Endothelial cell of umbilical vein (primary cell): ENCODE data around the gene P2RX2. TPM values are rescaled to one million over a fixed set of nuclear protein-coding genes. Genes with fewer than 3 reads are reported as not detected.
"Not testable (repeated sequence)": the region's sequence is repeated elsewhere in the genome, so short reads cannot be mapped to it uniquely, and the experiment has no call there.

Experiments used
- BruUV-seq: library from RNA; stranded (reverse); fragments of 400-500 nt; replicated peaks from 2 replicates; lab custom pipeline; 2021; lab: Mats Ljungman, UMichigan
- CTCF ChIA-PET: fragments of 300-600, 350-600 bp; sonication (Branson Sonifier 250); formaldehyde crosslinking; loops from one replicate; lab custom pipeline; 2021; ENCODE audit warnings: antibody characterized with exemption, inconsistent platforms; lab: Charles Lee
- POLR2A ChIA-PET: fragments of 300-600, 350-600 bp; sonication (Branson Sonifier 250); formaldehyde crosslinking; loops from one replicate; lab custom pipeline; 2021; ENCODE audit warnings: antibody characterized with exemption, inconsistent platforms; lab: Charles Lee
- DNase-seq: peaks from one replicate; pipeline ENCODE4 v3.0.0-alpha.2; 2011; ENCODE audit warnings: low read depth, low spot score
- FAIRE-seq: peaks from 2 replicates; lab custom pipeline; 2011; peaks lifted over from hg19 to GRCh38; lab: Jason Lieb, UNC
- H2AFZ ChIP-seq: 2 replicates; pipeline ENCODE4 v1.6.0; 2012; ENCODE audit warnings: low read depth, low read length, control low read depth, inconsistent platforms
- H3K27ac ChIP-seq: 2 replicates; pipeline ENCODE4 v1.5.1; 2011; ENCODE audit warnings: low read depth, mild to moderate bottlenecking, control low read depth, low read length, moderate library complexity; ENCODE audit not compliant: insufficient read depth
- H3K27me3 ChIP-seq, 2 experiments: 2 replicates each; pipeline versions ENCODE4 v1.6.0 to v1.6.1; 2011; ENCODE audit warnings: low read length in 2 of 2, mixed read lengths in 1 of 2; ENCODE audit not compliant: control insufficient read depth in 2 of 2, insufficient read depth in 2 of 2
- H3K36me3 ChIP-seq, 2 experiments: 2 replicates in 1 of 2; 3 replicates in 1 of 2; pipeline ENCODE4 v1.5.1; 2011; ENCODE audit warnings: low read length in 2 of 2, mild to moderate bottlenecking in 1 of 2, moderate library complexity in 1 of 2; ENCODE audit not compliant: control insufficient read depth in 2 of 2, insufficient read depth in 2 of 2; ENCODE audit errors: extremely low read depth in 1 of 2
- H3K4me1 ChIP-seq: 3 replicates; pipeline ENCODE4 v1.5.1; 2011; ENCODE audit warnings: mild to moderate bottlenecking, low read length; ENCODE audit not compliant: control insufficient read depth, insufficient read depth; ENCODE audit errors: extremely low read depth
- H3K4me2 ChIP-seq: 2 replicates; pipeline ENCODE4 v1.6.1; 2011; ENCODE audit warnings: low read length, control low read depth, mixed read lengths; ENCODE audit not compliant: insufficient read depth
- H3K4me3 ChIP-seq, 3 experiments: fragments of 200-600 bp in 1 of 3; sonication (generic), shearing (Covaris generic) in 1 of 3; replicated peaks in 1 of 3; 2 replicates each; pipeline ENCODE4 v1.5.1; 2011 to 2016; ENCODE audit warnings: control low read depth in 3 of 3, low read length in 3 of 3, mild to moderate bottlenecking in 2 of 3, inconsistent platforms in 1 of 3, low read depth in 1 of 3, moderate library complexity in 1 of 3; ENCODE audit not compliant: insufficient read depth in 1 of 3
- H3K79me2 ChIP-seq: 2 replicates; pipeline ENCODE4 v1.6.0; 2012; ENCODE audit warnings: low read length, inconsistent platforms; ENCODE audit not compliant: control insufficient read depth, insufficient read depth
- H3K9ac ChIP-seq: replicated peaks from 2 replicates; pipeline ENCODE3; 2011; ENCODE audit warnings: low read length, control low read depth; ENCODE audit not compliant: insufficient read depth; ENCODE audit errors: extremely low read depth
- H3K9me1 ChIP-seq: replicated peaks from 3 replicates; pipeline ENCODE4 v1.6.0; 2011; ENCODE audit warnings: mild to moderate bottlenecking, low read length; ENCODE audit not compliant: control insufficient read depth, insufficient read depth; ENCODE audit errors: extremely low read depth
- H3K9me3 ChIP-seq: replicated peaks from 2 replicates; pipeline ENCODE4 v1.5.1; 2012; ENCODE audit warnings: low read length, inconsistent platforms; ENCODE audit not compliant: control insufficient read depth, insufficient read depth
- H4K20me1 ChIP-seq: replicated peaks from 2 replicates; pipeline ENCODE3; 2011; ENCODE audit warnings: mild to moderate bottlenecking, low read length; ENCODE audit not compliant: control insufficient read depth, insufficient read depth; ENCODE audit errors: extremely low read depth
- EZH2 ChIP-seq: IDR thresholded peaks from 2 replicates; pipeline ENCODE4 v1.6.1; 2012; ENCODE audit warnings: borderline replicate concordance, low read depth, mild to moderate bottlenecking, moderate library complexity, low read length, inconsistent platforms; ENCODE audit not compliant: severe bottlenecking
- FOS ChIP-seq: IDR thresholded peaks from 2 replicates; pipeline ENCODE4 v1.6.1; 2011; ENCODE audit warnings: mild to moderate bottlenecking, low read length, moderate library complexity, borderline replicate concordance; ENCODE audit not compliant: insufficient read depth
- GATA2 ChIP-seq: IDR thresholded peaks from 2 replicates; pipeline ENCODE4 v1.7.0; 2011; ENCODE audit warnings: low read depth, mild to moderate bottlenecking, moderate library complexity, mixed read lengths, low read length; ENCODE audit not compliant: insufficient read length, insufficient read depth
- JUN ChIP-seq: IDR thresholded peaks from 2 replicates; pipeline ENCODE4 v1.6.1; 2011; ENCODE audit warnings: borderline replicate concordance, low read depth; ENCODE audit not compliant: insufficient read length, insufficient read depth
- MYC ChIP-seq: IDR thresholded peaks from one replicate; pipeline ENCODE4 v1.6.1; 2011; ENCODE audit warnings: mild to moderate bottlenecking, low read depth, low read length
- POLR2A ChIP-seq: IDR thresholded peaks from 2 replicates; pipeline ENCODE4 v1.6.1; 2012; ENCODE audit warnings: low read depth, mild to moderate bottlenecking, control low read depth, low read length
- POLR2AphosphoS5 ChIP-seq: IDR thresholded peaks from 2 replicates; pipeline ENCODE4 v1.6.1; 2012; ENCODE audit warnings: low read depth, mild to moderate bottlenecking, control low read depth, low read length, moderate library complexity; ENCODE audit not compliant: insufficient read depth
- dilution Hi-C: fragments of 300-500 bp; cut with MboI; formaldehyde crosslinking; loops from one replicate; pipeline ENCODE4 v1.15.0; 2019; ENCODE audit warnings: low sequenced_read_pairs; ENCODE audit not compliant: extremely low pct_ligation_motif_present
- intact Hi-C: fragments of 100-400 bp; cut with micrococcal nuclease; formaldehyde crosslinking; loops from one replicate; pipeline ENCODE4 v1.10.0; 2022
- polyA plus RNA-seq, 4 experiments: library from polyadenylated mRNA; depleted of rRNA in 3 of 4; stranded (reverse) in 3 of 4; unstranded in 1 of 4; fragments of >200 nt; gene quantifications; 2 replicates each; pipeline versions ENCODE4 v1.2.1 to v1.2.3, GENCODE V29; 2011 to 2012; ENCODE audit warnings: missing spikeins in 1 of 4
- total RNA-seq: library from RNA; stranded (reverse); gene quantifications from 2 replicates; pipeline ENCODE4 v1.2.3, GENCODE V29; 2021
- TF ChIP-seq, protein P1 (sequence below): IDR thresholded peaks from 2 replicates; pipeline ENCODE4 v1.6.1; 2011; ENCODE audit not compliant: insufficient read depth, insufficient read length
- TF ChIP-seq, protein P2 (sequence below), 2 donors: IDR thresholded peaks; 1 replicate in 1 of 2; 2 replicates in 1 of 2; pipeline ENCODE4 v1.5.1; 2011; ENCODE audit warnings: low read length in 2 of 2, mild to moderate bottlenecking in 2 of 2, moderate library complexity in 2 of 2, control low read depth in 1 of 2, inconsistent platforms in 1 of 2, low read depth in 1 of 2; ENCODE audit not compliant: insufficient read depth in 1 of 2; ENCODE audit errors: extremely low read depth in 1 of 2

The P2RX2 gene
- total and polyA plus RNA-seq, 2 donors (not counting 3 experiments of a cell fraction or from before 2014, with no cell fraction given), result not detected

DNA sequence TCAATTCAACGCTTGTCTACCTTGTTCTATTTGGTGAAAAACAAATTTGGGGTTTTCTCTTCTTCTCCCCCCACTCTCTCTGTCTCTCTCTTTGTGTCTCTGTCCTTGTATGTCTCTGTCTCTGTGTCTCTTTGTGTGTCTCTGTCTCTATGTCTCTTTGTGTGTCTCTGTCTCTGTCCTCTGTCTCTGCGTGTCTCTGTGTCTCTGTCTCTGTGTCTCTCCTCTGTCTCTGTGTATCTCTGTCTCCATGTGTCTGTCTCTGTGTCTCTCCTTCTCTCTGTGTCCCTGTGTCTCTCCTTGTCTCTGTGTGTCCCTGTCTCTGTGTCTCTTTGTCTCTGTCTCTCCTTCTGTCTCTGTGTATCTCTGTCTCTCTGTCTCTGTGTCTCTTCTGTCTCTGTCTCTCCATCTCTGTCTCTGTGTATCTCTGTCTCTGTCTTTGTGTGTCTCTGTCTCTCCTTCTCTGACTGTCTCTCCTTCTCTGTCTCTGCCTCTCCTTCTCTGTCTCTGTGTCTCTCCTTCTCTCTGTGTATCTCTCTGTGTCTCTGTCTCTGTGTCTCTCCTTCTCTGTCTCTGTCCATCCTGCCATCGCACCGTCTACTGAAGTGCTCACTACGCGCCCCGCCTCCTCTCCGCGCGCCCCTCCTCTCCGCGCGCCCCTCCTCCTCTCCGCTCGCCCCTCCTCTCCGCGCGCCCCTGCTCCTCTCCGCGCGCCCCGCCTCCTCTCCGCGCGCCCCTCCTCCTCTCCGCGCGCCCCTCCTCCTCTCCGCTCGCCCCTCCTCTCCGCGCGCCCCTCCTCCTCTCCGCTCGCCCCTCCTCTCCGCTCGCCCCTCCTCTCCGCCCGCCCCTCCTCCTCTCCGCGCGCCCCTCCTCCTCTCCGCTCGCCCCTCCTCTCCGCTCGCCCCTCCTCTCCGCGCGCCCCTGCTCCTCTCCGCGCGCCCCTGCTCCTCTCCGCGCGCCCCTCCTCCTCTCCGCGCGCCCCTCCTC is 21.0 kb upstream of the P2RX2 start:
- Histone ChIP-seq H3K9ac (no peak overlapping the region), H3K4me2 (peak overlapping the region; percentile 23), H3K27ac (no peak overlapping the region), H3K79me2 (no peaks in the 10 kb centered on the region), H3K9me1 (no peaks in the 10 kb centered on the region), H3K4me3 (peak overlapping the region in 2 of 3 experiments; percentile 27 to 33), H3K27me3 (peaks cover 0 to 6% of the 10 kb centered on the region in 2 experiments), H4K20me1 (no peaks in the 10 kb centered on the region), H3K9me3 (no peaks in the 10 kb centered on the region), H3K4me1 (peaks cover 11% of the 10 kb centered on the region), H3K36me3 (no peaks in the 10 kb centered on the region), H2AFZ (peak overlapping the region; percentile 88)
- BruUV-seq, result no TSS peak
- ChIA-PET POLR2A (no interaction called here), CTCF (interaction anchor here (1.1 kb wide), 1 partner anchor 36 kb away, joined by 3 read pairs; no protein-coding TSS in a partner anchor)
- intact Hi-C loops, result loop anchor here (5.0 kb wide), 1 partner anchor 90 kb away; no protein-coding TSS in a partner anchor
- FAIRE-seq (peak; percentile 44), DNase-seq (peak; percentile 53)
- TF ChIP-seq MYC (no peak), FOS (no peak), GATA2 (no peak), POLR2A (no peak), POLR2AphosphoS5 (no peak), EZH2 (no peak), JUN (no peak)
- TF ChIP-seq, protein P1, sequence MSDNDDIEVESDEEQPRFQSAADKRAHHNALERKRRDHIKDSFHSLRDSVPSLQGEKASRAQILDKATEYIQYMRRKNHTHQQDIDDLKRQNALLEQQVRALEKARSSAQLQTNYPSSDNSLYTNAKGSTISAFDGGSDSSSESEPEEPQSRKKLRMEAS, result no peak
- TF ChIP-seq, protein P2, sequence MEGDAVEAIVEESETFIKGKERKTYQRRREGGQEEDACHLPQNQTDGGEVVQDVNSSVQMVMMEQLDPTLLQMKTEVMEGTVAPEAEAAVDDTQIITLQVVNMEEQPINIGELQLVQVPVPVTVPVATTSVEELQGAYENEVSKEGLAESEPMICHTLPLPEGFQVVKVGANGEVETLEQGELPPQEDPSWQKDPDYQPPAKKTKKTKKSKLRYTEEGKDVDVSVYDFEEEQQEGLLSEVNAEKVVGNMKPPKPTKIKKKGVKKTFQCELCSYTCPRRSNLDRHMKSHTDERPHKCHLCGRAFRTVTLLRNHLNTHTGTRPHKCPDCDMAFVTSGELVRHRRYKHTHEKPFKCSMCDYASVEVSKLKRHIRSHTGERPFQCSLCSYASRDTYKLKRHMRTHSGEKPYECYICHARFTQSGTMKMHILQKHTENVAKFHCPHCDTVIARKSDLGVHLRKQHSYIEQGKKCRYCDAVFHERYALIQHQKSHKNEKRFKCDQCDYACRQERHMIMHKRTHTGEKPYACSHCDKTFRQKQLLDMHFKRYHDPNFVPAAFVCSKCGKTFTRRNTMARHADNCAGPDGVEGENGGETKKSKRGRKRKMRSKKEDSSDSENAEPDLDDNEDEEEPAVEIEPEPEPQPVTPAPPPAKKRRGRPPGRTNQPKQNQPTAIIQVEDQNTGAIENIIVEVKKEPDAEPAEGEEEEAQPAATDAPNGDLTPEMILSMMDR (IDR thresholded peaks at IDR 0.05; ENCODE audit: extremely low read depth in 1 of 2, insufficient read depth in 1 of 2, low read depth in 1 of 2, low read length in 2 of 2), result no peak
- dilution Hi-C loops, result no loop called here

DNA sequence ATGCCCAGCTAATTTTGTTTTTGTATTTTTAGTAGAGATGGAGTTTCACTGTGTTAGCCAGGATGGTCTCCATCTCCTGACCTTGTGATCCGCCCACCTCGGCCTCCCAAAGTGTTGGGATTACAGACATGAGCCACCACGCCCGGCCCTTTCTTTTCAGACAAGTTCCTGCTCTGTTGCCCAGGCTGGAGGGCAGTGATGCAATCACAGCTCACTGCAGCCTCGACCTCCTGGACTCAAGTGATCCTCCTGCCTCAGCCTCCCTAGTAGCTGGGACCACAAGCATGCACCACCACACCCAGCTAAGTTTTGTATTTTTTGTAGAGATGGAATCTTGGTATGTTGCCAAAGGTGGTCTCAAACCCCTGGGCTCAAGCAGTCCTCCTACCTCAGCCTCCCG is 19.1 kb upstream of the P2RX2 start:
- H2AFZ ChIP-seq, FAIRE-seq, H3K4me2 ChIP-seq, H3K27ac ChIP-seq, H3K79me2 ChIP-seq, POLR2A ChIA-PET, H3K36me3 ChIP-seq, BruUV-seq, H3K9me3 ChIP-seq, H4K20me1 ChIP-seq, DNase-seq, H3K4me3 ChIP-seq, H3K9ac ChIP-seq, dilution Hi-C loops, H3K9me1 ChIP-seq: not testable (repeated sequence)
- intact Hi-C loops, result loop anchor here (5.0 kb wide), 1 partner anchor 92 kb away; no protein-coding TSS in a partner anchor
- peaks cover 24% of the 10 kb centered on the region for H3K4me1 ChIP-seq
- CTCF ChIA-PET, result interaction anchor here (0.7 to 7.3 kb wide), 5 partner anchors 11 to 139 kb away, joined by 3 to 102 read pairs (median 5); partner anchors contain the start of genes LRCOL1 and P2RX2
- peaks cover 0 to 24% of the 10 kb centered on the region in 2 experiments for H3K27me3 ChIP-seq
